K562 (cell line): ENCODE results near the gene KCNK16.

Experiments
- ETV5 ChIP-seq: sonication (generic); formaldehyde crosslinking; IDR thresholded peaks from 2 replicates; pipeline ENCODE4 v1.4.0; 2020; ENCODE audit warnings: low read depth, mild to moderate bottlenecking, missing genetic modification reagents
- KLF1 ChIP-seq: fragments of 450-650 bp; IDR thresholded peaks from 2 replicates; pipeline ENCODE4 v1.6.1; 2016; ENCODE audit warnings: missing genetic modification characterization, missing compliant biosample characterization
- POLR2A ChIP-seq: fragments of 450-650 bp; conservative IDR thresholded peaks from 2 replicates; pipeline ENCODE4 v1.6.1; 2016
- POLR2AphosphoS2 ChIP-seq: IDR thresholded peaks from 2 replicates; pipeline ENCODE4 v1.6.1; 2012; ENCODE audit warnings: low read length, improper control_type of control experiment
- RBBP5 ChIP-seq: fragments of 200-600 bp; sonication (generic); IDR thresholded peaks from 2 replicates; pipeline ENCODE4 v1.6.1; 2012; ENCODE audit warnings: borderline replicate concordance, mild to moderate bottlenecking, low read length, control low read depth, inconsistent platforms; ENCODE audit not compliant: insufficient read depth, poor library complexity, severe bottlenecking
- ZNF311 ChIP-seq: fragments of 250-450 bp; sonication (Bioruptor Pico); IDR thresholded peaks from 2 replicates; pipeline ENCODE4 v1.4.0; 2020; ENCODE audit warnings: mild to moderate bottlenecking, moderate library complexity
- ZNF354B ChIP-seq: fragments of 250-450 bp; sonication (Bioruptor Pico); IDR thresholded peaks from 2 replicates; pipeline ENCODE4 v1.4.0; 2020
- TF ChIP-seq, protein P1 (sequence below): fragments of 450-650 bp; IDR thresholded peaks from 2 replicates; pipeline ENCODE4 v1.6.1; 2016; ENCODE audit warnings: mild to moderate bottlenecking
- TF ChIP-seq, protein P2 (sequence below), 3 experiments: IDR thresholded peaks in 2 of 3; conservative IDR thresholded peaks in 1 of 3; 2 replicates each; pipeline ENCODE4 v1.5.1; 2011 to 2012; ENCODE audit warnings: low read length in 3 of 3, mild to moderate bottlenecking in 3 of 3, control low read depth in 2 of 3, improper control_type of control experiment in 1 of 3, inconsistent platforms in 1 of 3, low read depth in 1 of 3, mixed read lengths in 1 of 3, moderate library complexity in 1 of 3; ENCODE audit not compliant: insufficient read depth in 2 of 3
- TF ChIP-seq, protein P3 (sequence below): fragments of 450-650 bp; IDR thresholded peaks from 2 replicates; pipeline ENCODE4 v1.6.1; 2018; ENCODE audit warnings: mild to moderate bottlenecking, low read depth; ENCODE audit not compliant: partially characterized antibody

DNA sequence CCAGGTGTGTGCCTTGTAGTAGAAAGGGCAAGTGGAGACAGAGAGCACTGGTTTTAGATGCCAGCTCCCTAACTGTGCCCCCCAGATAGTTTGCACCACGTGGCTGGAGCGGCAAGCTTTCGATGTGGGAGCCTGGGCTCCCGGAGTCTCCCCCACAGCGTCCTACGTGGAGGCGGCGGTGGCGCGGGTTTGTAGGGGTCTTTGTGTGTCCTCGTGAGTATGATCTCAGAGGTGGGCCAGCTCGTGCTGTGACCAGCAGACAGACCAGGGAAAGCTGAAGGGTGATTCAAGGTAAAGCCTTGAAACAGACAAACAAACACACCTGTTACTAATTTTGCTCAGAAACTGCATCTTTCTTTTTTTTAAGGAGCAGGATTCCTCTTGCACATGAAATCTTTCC, 5.6 kb upstream of the KCNK16 start:
- TF ChIP-seq, protein P1, sequence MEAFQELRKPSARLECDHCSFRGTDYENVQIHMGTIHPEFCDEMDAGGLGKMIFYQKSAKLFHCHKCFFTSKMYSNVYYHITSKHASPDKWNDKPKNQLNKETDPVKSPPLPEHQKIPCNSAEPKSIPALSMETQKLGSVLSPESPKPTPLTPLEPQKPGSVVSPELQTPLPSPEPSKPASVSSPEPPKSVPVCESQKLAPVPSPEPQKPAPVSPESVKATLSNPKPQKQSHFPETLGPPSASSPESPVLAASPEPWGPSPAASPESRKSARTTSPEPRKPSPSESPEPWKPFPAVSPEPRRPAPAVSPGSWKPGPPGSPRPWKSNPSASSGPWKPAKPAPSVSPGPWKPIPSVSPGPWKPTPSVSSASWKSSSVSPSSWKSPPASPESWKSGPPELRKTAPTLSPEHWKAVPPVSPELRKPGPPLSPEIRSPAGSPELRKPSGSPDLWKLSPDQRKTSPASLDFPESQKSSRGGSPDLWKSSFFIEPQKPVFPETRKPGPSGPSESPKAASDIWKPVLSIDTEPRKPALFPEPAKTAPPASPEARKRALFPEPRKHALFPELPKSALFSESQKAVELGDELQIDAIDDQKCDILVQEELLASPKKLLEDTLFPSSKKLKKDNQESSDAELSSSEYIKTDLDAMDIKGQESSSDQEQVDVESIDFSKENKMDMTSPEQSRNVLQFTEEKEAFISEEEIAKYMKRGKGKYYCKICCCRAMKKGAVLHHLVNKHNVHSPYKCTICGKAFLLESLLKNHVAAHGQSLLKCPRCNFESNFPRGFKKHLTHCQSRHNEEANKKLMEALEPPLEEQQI = no peak
- TF ChIP-seq ETV5 (CRISPR knock-in tag) (no peak), RBBP5 (no peak), ZNF354B (CRISPR knock-in tag) (no peak), KLF1 (tag) (no peak), POLR2AphosphoS2 (no peak), ZNF311 (no peak), POLR2A (no peak)
- TF ChIP-seq, protein P2, sequence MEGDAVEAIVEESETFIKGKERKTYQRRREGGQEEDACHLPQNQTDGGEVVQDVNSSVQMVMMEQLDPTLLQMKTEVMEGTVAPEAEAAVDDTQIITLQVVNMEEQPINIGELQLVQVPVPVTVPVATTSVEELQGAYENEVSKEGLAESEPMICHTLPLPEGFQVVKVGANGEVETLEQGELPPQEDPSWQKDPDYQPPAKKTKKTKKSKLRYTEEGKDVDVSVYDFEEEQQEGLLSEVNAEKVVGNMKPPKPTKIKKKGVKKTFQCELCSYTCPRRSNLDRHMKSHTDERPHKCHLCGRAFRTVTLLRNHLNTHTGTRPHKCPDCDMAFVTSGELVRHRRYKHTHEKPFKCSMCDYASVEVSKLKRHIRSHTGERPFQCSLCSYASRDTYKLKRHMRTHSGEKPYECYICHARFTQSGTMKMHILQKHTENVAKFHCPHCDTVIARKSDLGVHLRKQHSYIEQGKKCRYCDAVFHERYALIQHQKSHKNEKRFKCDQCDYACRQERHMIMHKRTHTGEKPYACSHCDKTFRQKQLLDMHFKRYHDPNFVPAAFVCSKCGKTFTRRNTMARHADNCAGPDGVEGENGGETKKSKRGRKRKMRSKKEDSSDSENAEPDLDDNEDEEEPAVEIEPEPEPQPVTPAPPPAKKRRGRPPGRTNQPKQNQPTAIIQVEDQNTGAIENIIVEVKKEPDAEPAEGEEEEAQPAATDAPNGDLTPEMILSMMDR (IDR thresholded peaks at IDR 0.05 in 2 of 3, conservative IDR thresholded peaks at IDR 0.05 in 1 of 3; ENCODE audit: insufficient read depth in 2 of 3, low read depth in 1 of 3, low read length in 3 of 3) = no peak
- TF ChIP-seq, protein P3, sequence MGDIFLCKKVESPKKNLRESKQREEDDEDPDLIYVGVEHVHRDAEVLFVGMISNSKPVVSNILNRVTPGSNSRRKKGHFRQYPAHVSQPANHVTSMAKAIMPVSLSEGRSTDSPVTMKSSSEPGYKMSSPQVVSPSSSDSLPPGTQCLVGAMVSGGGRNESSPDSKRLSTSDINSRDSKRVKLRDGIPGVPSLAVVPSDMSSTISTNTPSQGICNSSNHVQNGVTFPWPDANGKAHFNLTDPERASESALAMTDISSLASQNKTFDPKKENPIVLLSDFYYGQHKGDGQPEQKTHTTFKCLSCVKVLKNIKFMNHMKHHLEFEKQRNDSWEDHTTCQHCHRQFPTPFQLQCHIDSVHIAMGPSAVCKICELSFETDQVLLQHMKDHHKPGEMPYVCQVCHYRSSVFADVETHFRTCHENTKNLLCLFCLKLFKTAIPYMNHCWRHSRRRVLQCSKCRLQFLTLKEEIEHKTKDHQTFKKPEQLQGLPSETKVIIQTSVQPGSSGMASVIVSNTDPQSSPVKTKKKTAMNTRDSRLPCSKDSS = no peak
